H1 (cell line): ENCODE measurements around the gene DIP2C. TPM values are rescaled to one million over a fixed set of nuclear protein-coding genes. Genes with fewer than 3 reads are reported as not detected.

Source experiments
- CTCF ChIA-PET: fragments of 300-600 bp; sonication (Branson Sonifier 250); formaldehyde crosslinking; loops from one replicate; lab custom pipeline; 2021; ENCODE audit not compliant: partially characterized antibody; lab: Charles Lee
- POLR2A ChIA-PET: fragments of 300-600 bp; sonication (Branson Sonifier 250); formaldehyde crosslinking; loops from one replicate; lab custom pipeline; 2021; ENCODE audit warnings: inconsistent platforms; ENCODE audit not compliant: partially characterized antibody; lab: Charles Lee
- DNase-seq, 2 experiments: peaks; one replicate each; pipeline versions ENCODE4 v3.0.0 to v3.0.0-alpha.2; 2010 to 2022; ENCODE audit warnings: low spot score in 2 of 2, low read depth in 1 of 2, mixed read lengths in 1 of 2
- FAIRE-seq: peaks from 2 replicates; lab custom pipeline; 2011; peaks lifted over from hg19 to GRCh38; lab: Jason Lieb, UNC
- H2AFZ ChIP-seq: 2 replicates; pipeline ENCODE4 v1.8.1; 2012; ENCODE audit warnings: low read length, inconsistent platforms
- H2AK5ac ChIP-seq: 2 replicates; pipeline ENCODE4 v1.6.1; 2013; ENCODE audit warnings: low read depth, low read length
- H2BK120ac ChIP-seq: replicated peaks from 2 replicates; pipeline ENCODE3; 2013; ENCODE audit warnings: low read depth, low read length, inconsistent platforms
- H2BK12ac ChIP-seq: 2 replicates; pipeline ENCODE4 v1.6.1; 2013; ENCODE audit warnings: low read depth, low read length
- H2BK15ac ChIP-seq: 2 replicates; pipeline ENCODE4 v1.6.1; 2013; ENCODE audit warnings: low read length
- H2BK20ac ChIP-seq: 2 replicates; pipeline ENCODE4 v1.6.1; 2013; ENCODE audit warnings: low read length
- H2BK5ac ChIP-seq: 2 replicates; pipeline ENCODE4 v1.6.1; 2013; ENCODE audit warnings: low read depth, low read length
- H3K14ac ChIP-seq: 2 replicates; pipeline ENCODE4 v1.6.1; 2013; ENCODE audit warnings: inconsistent platforms; ENCODE audit not compliant: insufficient read length
- H3K18ac ChIP-seq: 2 replicates; pipeline ENCODE4 v1.6.1; 2013; ENCODE audit warnings: low read length; ENCODE audit errors: extremely low read depth
- H3K23ac ChIP-seq: 2 replicates; pipeline ENCODE4 v1.6.1; 2013; ENCODE audit warnings: inconsistent platforms; ENCODE audit not compliant: insufficient read length
- H3K23me2 ChIP-seq: 2 replicates; pipeline ENCODE4 v1.6.1; 2013; ENCODE audit warnings: low read depth, low read length
- H3K27ac ChIP-seq: 2 replicates; pipeline ENCODE4 v1.6.1; 2011; ENCODE audit warnings: low read depth, low read length, inconsistent platforms
- H3K27me3 ChIP-seq, 4 experiments: replicated peaks in 1 of 4; 1 replicate in 1 of 4; 2 replicates in 3 of 4; pipeline versions ENCODE4 v1.6.1 to v1.8.1; 2011 to 2013; ENCODE audit warnings: low read length in 3 of 4, mild to moderate bottlenecking in 3 of 4, inconsistent platforms in 2 of 4, mixed read lengths in 2 of 4, moderate library complexity in 1 of 4; ENCODE audit not compliant: control insufficient read depth in 3 of 4, insufficient read depth in 3 of 4; ENCODE audit errors: extremely low read depth in 1 of 4
- H3K36me3 ChIP-seq, 4 experiments: 2 replicates each; pipeline versions ENCODE4 v1.6.1 to v1.8.1; 2011 to 2013; ENCODE audit warnings: mild to moderate bottlenecking in 4 of 4, low read length in 3 of 4, moderate library complexity in 2 of 4, control low read depth in 1 of 4, inconsistent platforms in 1 of 4; ENCODE audit not compliant: insufficient read depth in 4 of 4, control insufficient read depth in 2 of 4
- H3K4ac ChIP-seq: replicated peaks from 2 replicates; pipeline ENCODE3; 2013; ENCODE audit warnings: low read length, low read depth, mixed read lengths, inconsistent platforms; ENCODE audit not compliant: insufficient read length
- H3K4me1 ChIP-seq, 4 experiments: replicated peaks in 1 of 4; 1 replicate in 1 of 4; 2 replicates in 3 of 4; pipeline versions ENCODE4 v1.6.1 to v1.8.1; 2011 to 2013; ENCODE audit warnings: low read length in 3 of 4, inconsistent platforms in 2 of 4, mixed read lengths in 1 of 4; ENCODE audit not compliant: insufficient read depth in 4 of 4, control insufficient read depth in 3 of 4
- H3K4me2 ChIP-seq, 2 experiments: 2 replicates each; pipeline versions ENCODE4 v1.6.1 to v1.8.1; 2011 to 2013; ENCODE audit warnings: low read depth in 2 of 2, low read length in 2 of 2, control low read depth in 1 of 2, inconsistent platforms in 1 of 2, mild to moderate bottlenecking in 1 of 2; ENCODE audit not compliant: insufficient read depth in 1 of 2
- H3K4me3 ChIP-seq, 4 experiments: fragments of 200-600, 300-600 bp in 1 of 4; sonication (generic), shearing (Covaris generic), sonication (Bioruptor Twin) in 1 of 4; 2 replicates each; pipeline versions ENCODE4 v1.5.1 to v1.8.1; 2011 to 2016; ENCODE audit warnings: low read length in 4 of 4, low read depth in 3 of 4, control low read depth in 2 of 4, inconsistent platforms in 2 of 4, mild to moderate bottlenecking in 2 of 4, mixed read lengths in 1 of 4, moderate library complexity in 1 of 4; ENCODE audit not compliant: insufficient read depth in 2 of 4; ENCODE audit errors: extremely low read depth in 1 of 4
- H3K56ac ChIP-seq: replicated peaks from 2 replicates; pipeline ENCODE3; 2013; ENCODE audit warnings: low read depth, mild to moderate bottlenecking, mixed read lengths, low read length, inconsistent platforms; ENCODE audit not compliant: insufficient read length
- H3K79me1 ChIP-seq: 2 replicates; pipeline ENCODE4 v1.6.1; 2013; ENCODE audit warnings: low read depth, low read length, control low read depth
- H3K79me2 ChIP-seq, 2 experiments: 2 replicates each; pipeline versions ENCODE4 v1.6.1 to v1.8.1; 2012 to 2013; ENCODE audit warnings: low read length in 2 of 2, mild to moderate bottlenecking in 2 of 2, inconsistent platforms in 1 of 2; ENCODE audit not compliant: insufficient read depth in 2 of 2, control insufficient read depth in 1 of 2
- H3K9ac ChIP-seq, 4 experiments: replicated peaks in 1 of 4; 1 replicate in 1 of 4; 2 replicates in 3 of 4; pipeline versions ENCODE4 v1.6.1 to v1.8.1; 2011 to 2013; ENCODE audit warnings: low read depth in 3 of 4, low read length in 3 of 4, control low read depth in 2 of 4, mild to moderate bottlenecking in 2 of 4, moderate library complexity in 2 of 4, inconsistent platforms in 1 of 4; ENCODE audit errors: extremely low read depth in 1 of 4
- H3K9me3 ChIP-seq, 2 experiments: 2 replicates each; pipeline versions ENCODE4 v1.6.1 to v1.8.1; 2012 to 2013; ENCODE audit warnings: mild to moderate bottlenecking in 2 of 2, moderate library complexity in 2 of 2, control low read depth in 1 of 2, inconsistent platforms in 1 of 2, low read depth in 1 of 2, low read length in 1 of 2, mixed read lengths in 1 of 2; ENCODE audit not compliant: insufficient read depth in 2 of 2
- H4K20me1 ChIP-seq, 2 experiments: replicated peaks in 1 of 2; 2 replicates each; pipeline versions ENCODE3 to v1.8.1; 2011 to 2013; ENCODE audit warnings: inconsistent platforms in 2 of 2, low read length in 2 of 2, mild to moderate bottlenecking in 1 of 2; ENCODE audit not compliant: insufficient read depth in 2 of 2, control insufficient read depth in 1 of 2
- H4K5ac ChIP-seq: 2 replicates; pipeline ENCODE4 v1.6.1; 2013; ENCODE audit warnings: low read length, low read depth, mixed read lengths, inconsistent platforms; ENCODE audit not compliant: insufficient read length
- H4K8ac ChIP-seq: 2 replicates; pipeline ENCODE4 v1.8.0; 2013; ENCODE audit warnings: mild to moderate bottlenecking, moderate library complexity, low read length, inconsistent platforms; ENCODE audit not compliant: insufficient read depth; ENCODE audit errors: extremely low read depth
- H4K91ac ChIP-seq: replicated peaks from 2 replicates; pipeline ENCODE3; 2013; ENCODE audit warnings: low read length, mixed read lengths, inconsistent platforms; ENCODE audit not compliant: insufficient read length
- ATF2 ChIP-seq: IDR thresholded peaks from 2 replicates; pipeline ENCODE4 v1.6.1; 2012; ENCODE audit warnings: low read length, inconsistent platforms
- BRCA1 ChIP-seq: IDR thresholded peaks from 2 replicates; pipeline ENCODE4 v1.6.1; 2012; ENCODE audit warnings: low read depth, low read length, improper control_type of control experiment
- CEBPB ChIP-seq: IDR thresholded peaks from 2 replicates; pipeline ENCODE4 v1.6.1; 2012; ENCODE audit warnings: low read depth, low read length
- CREB1 ChIP-seq: IDR thresholded peaks from 2 replicates; pipeline ENCODE4 v1.6.1; 2012; ENCODE audit warnings: inconsistent platforms
- E2F6 ChIP-seq: IDR thresholded peaks from 2 replicates; pipeline ENCODE4 v1.6.1; 2012; ENCODE audit warnings: inconsistent platforms
- FOSL1 ChIP-seq: IDR thresholded peaks from 2 replicates; pipeline ENCODE4 v1.6.1; 2011; ENCODE audit warnings: mild to moderate bottlenecking, low read depth, low read length, moderate library complexity; ENCODE audit not compliant: insufficient read depth
- HDAC2 ChIP-seq, 2 experiments: fragments of 300-600 bp in 1 of 2; sonication (generic) in 1 of 2; IDR thresholded peaks; 2 replicates each; pipeline ENCODE4 v1.6.1; 2011 to 2012; ENCODE audit warnings: low read depth in 2 of 2, low read length in 2 of 2, mild to moderate bottlenecking in 2 of 2, moderate library complexity in 2 of 2, borderline replicate concordance in 1 of 2, inconsistent platforms in 1 of 2
- NRF1 ChIP-seq: IDR thresholded peaks from 2 replicates; pipeline ENCODE4 v1.6.1; 2011; ENCODE audit warnings: mild to moderate bottlenecking, low read depth, low read length, improper control_type of control experiment
- WGBS, 2 experiments: shearing (Covaris generic) in 1 of 2; methylation state at CpG; one replicate each; pipeline versions ENCODE4 v1.1.6 to v1.1.7; 2013 to 2015; ENCODE audit warnings: low lambda C conversion rate in 2 of 2, mixed read lengths in 2 of 2, inconsistent platforms in 1 of 2, low coverage in 1 of 2, missing lambda C conversion rate in 1 of 2; ENCODE audit not compliant: insufficient replicate concordance in 2 of 2, insufficient coverage in 1 of 2, insufficient read length in 1 of 2; ENCODE audit errors: extremely low coverage in 1 of 2, missing lambda C conversion rate in 1 of 2; 5-methylcytosine and 5-hydroxymethylcytosine counted together
- polyA plus RNA-seq, 7 experiments: library from polyadenylated mRNA; depleted of rRNA in 3 of 7; stranded (reverse) in 5 of 7; unstranded in 2 of 7; fragments of >200 nt in 5 of 7; fragments of 200-250 nt in 2 of 7; gene quantifications; 1 replicate in 5 of 7; 2 replicates in 1 of 7; 4 replicates in 1 of 7; pipeline versions ENCODE4 v1.2.1 to v1.2.3, GENCODE V29; 2011 to 2013; ENCODE audit warnings: missing spikeins in 2 of 7, mixed read lengths in 2 of 7
- total RNA-seq: library from RNA; stranded (reverse); fragmentation: NEBNext Ultra II Directional; extraction: Animal tissue kit (Norgen Biotek cat#: 25700); gene quantifications from 2 replicates; pipeline ENCODE4 v1.2.1, GENCODE V29; 2021

The DIP2C gene
- total and polyA plus RNA-seq, 2 of the 8 experiments (the other 6 are each of a cell fraction or from before 2014, with no cell fraction given) = 3.8 to 9.3 TPM

- no peak overlapping the region for H3K4me3 ChIP-seq
- no peak overlapping the region for H4K5ac ChIP-seq
- no peaks in the 10 kb centered on the region for H3K9me3 ChIP-seq
- no peak overlapping the region for H4K91ac ChIP-seq
- H2AFZ ChIP-seq = no peak overlapping the region
- no peak overlapping the region for H3K23ac ChIP-seq
- no peak overlapping the region for H2BK15ac ChIP-seq
- H3K23me2 ChIP-seq = no peaks in the 10 kb centered on the region
- H3K27ac ChIP-seq = no peak overlapping the region
- H2BK20ac ChIP-seq = no peak overlapping the region
- POLR2A ChIA-PET = no interaction called here
- no peak overlapping the region for H2AK5ac ChIP-seq
- H3K79me1 ChIP-seq = no peaks in the 10 kb centered on the region
- no peak overlapping the region for H3K4ac ChIP-seq
- TF ChIP-seq FOSL1 (no peak), CEBPB (no peak), E2F6 (no peak), HDAC2 (IDR thresholded peaks at IDR 0.05; ENCODE audit: borderline replicate concordance in 1 of 2, low read depth in 2 of 2, low read length in 2 of 2) (no peak), ATF2 (no peak), BRCA1 (no peak), NRF1 (no peak), CREB1 (no peak)
- peaks cover 6 to 29% (median 16%) of the 10 kb centered on the region in 4 experiments; a peak in 7 of 8 replicates for H3K36me3 ChIP-seq
- H3K4me1 ChIP-seq = no peaks in the 10 kb centered on the region
- H3K9ac ChIP-seq = no peak overlapping the region
- H4K8ac ChIP-seq = no peak overlapping the region
- DNase-seq = no peak
- no peaks in the 10 kb centered on the region for H4K20me1 ChIP-seq
- H2BK5ac ChIP-seq = no peak overlapping the region
- H3K4me2 ChIP-seq = no peak overlapping the region
- H3K79me2 ChIP-seq = no peaks in the 10 kb centered on the region
- no peak overlapping the region for H3K14ac ChIP-seq
- H3K18ac ChIP-seq = no peak overlapping the region
- H3K27me3 ChIP-seq = no peaks in the 10 kb centered on the region
- no peak overlapping the region for H2BK120ac ChIP-seq
- no peak overlapping the region for H2BK12ac ChIP-seq
- CTCF ChIA-PET = no interaction called here
- 92% methylated on average over 13 of the region's 13 CpGs; no CpG with 5 or more reads in 1 of the 2 experiments for WGBS, 2 experiments
- H3K56ac ChIP-seq = no peak overlapping the region
- FAIRE-seq = no peak
Observed at GRCh38 chr10:251982-252582, 437.4 kb downstream of the DIP2C start.
